K562 (cell line): ENCODE measurements around the gene CAPZA1. TPM values are rescaled to one million over a fixed set of nuclear protein-coding genes. Genes with fewer than 3 reads are reported as not detected.

ENCODE experiments used
- ATAC-seq: fragments of 200-7000 bp; cut with Tn5 transposase; 3 replicates; pipeline ENCODE4 v1.9.1; 2020; ENCODE audit warnings: moderate library complexity
- BruUV-seq: library from RNA; stranded (reverse); fragments of 400-500 nt; replicated peaks from 2 replicates; lab custom pipeline; 2021; lab: Mats Ljungman, UMichigan
- CTCF ChIA-PET: fragments of 300-600 bp; formaldehyde crosslinking; extraction: SDS; loops from one replicate; lab custom pipeline; 2021; ENCODE audit warnings: low intra/inter-chr PET ratio; lab: Yijun Ruan, JAX
- POLR2A ChIA-PET: fragments of 300-600, 350-650 bp; sonication (Branson Sonifier 250); formaldehyde crosslinking; extraction: SDS; loops from one replicate; lab custom pipeline; 2021; ENCODE audit warnings: antibody characterized with exemption, inconsistent platforms; lab: Yijun Ruan, JAX
- DNase-seq, 4 experiments: peaks; one replicate each; pipeline versions ENCODE4 v3.0.0 to v3.0.0-alpha.2; 2011 to 2018; ENCODE audit warnings: low spot score in 3 of 4, mixed read lengths in 3 of 4; ENCODE audit errors: extremely low read depth in 1 of 4
- FAIRE-seq: peaks from 2 replicates; lab custom pipeline; 2011; peaks lifted over from hg19 to GRCh38; lab: Jason Lieb, UNC
- H2AFZ ChIP-seq: 2 replicates; pipeline ENCODE4 v1.6.0; 2011; ENCODE audit warnings: low read depth, low read length, control low read depth, inconsistent platforms
- H3K27ac ChIP-seq: fragments of 200-600 bp; 3 replicates; pipeline ENCODE4 v1.8.0; 2011; ENCODE audit warnings: low read depth, mild to moderate bottlenecking, control low read depth, inconsistent platforms, low read length, moderate library complexity, mixed read lengths; ENCODE audit errors: extremely low read depth
- H3K27me3 ChIP-seq, 2 experiments: fragments of 300-600 bp in 1 of 2; 2 replicates in 1 of 2; 3 replicates in 1 of 2; pipeline versions ENCODE4 v1.6.0 to v1.8.0; 2011; ENCODE audit warnings: inconsistent platforms in 2 of 2, low read length in 2 of 2, mild to moderate bottlenecking in 1 of 2, mixed read lengths in 1 of 2, moderate library complexity in 1 of 2; ENCODE audit not compliant: control insufficient read depth in 2 of 2, insufficient read depth in 2 of 2
- H3K36me3 ChIP-seq: fragments of 300-600 bp; 3 replicates; pipeline ENCODE4 v1.8.0; 2011; ENCODE audit warnings: mild to moderate bottlenecking, low read length, inconsistent platforms; ENCODE audit not compliant: control insufficient read depth, insufficient read depth
- H3K4me1 ChIP-seq, 2 experiments: fragments of 200-600 bp in 1 of 2; replicated peaks in 1 of 2; 2 replicates in 1 of 2; 3 replicates in 1 of 2; pipeline versions ENCODE4 v1.5.1 to v1.8.0; 2011; ENCODE audit warnings: inconsistent platforms in 2 of 2, low read length in 2 of 2, mild to moderate bottlenecking in 1 of 2, mixed read lengths in 1 of 2, moderate library complexity in 1 of 2; ENCODE audit not compliant: control insufficient read depth in 2 of 2, insufficient read depth in 2 of 2
- H3K4me2 ChIP-seq: 2 replicates; pipeline ENCODE4 v1.6.1; 2011; ENCODE audit warnings: low read length, control low read depth, inconsistent platforms, mixed read lengths; ENCODE audit not compliant: insufficient read depth
- H3K4me3 ChIP-seq: fragments of 200-600 bp; sonication (generic), shearing (Covaris generic); 2 replicates; pipeline ENCODE4 v1.5.1; 2016; ENCODE audit warnings: control low read depth, inconsistent platforms
- H3K79me2 ChIP-seq: fragments of 200-600 bp; 3 replicates; pipeline ENCODE4 v1.8.0; 2011; ENCODE audit warnings: low read length, inconsistent platforms; ENCODE audit not compliant: control insufficient read depth, insufficient read depth
- H3K9ac ChIP-seq, 2 experiments: 2 replicates each; pipeline versions ENCODE4 v1.6.0 to v1.6.1; 2011; ENCODE audit warnings: low read depth in 2 of 2, low read length in 2 of 2, control low read depth in 1 of 2, inconsistent platforms in 1 of 2, mild to moderate bottlenecking in 1 of 2, mixed read lengths in 1 of 2; ENCODE audit not compliant: insufficient read depth in 1 of 2
- H3K9me1 ChIP-seq: one replicate; pipeline ENCODE4 v1.6.0; 2011; ENCODE audit warnings: inconsistent platforms, mild to moderate bottlenecking, low read length, moderate library complexity; ENCODE audit not compliant: control insufficient read depth, insufficient read depth
- H3K9me3 ChIP-seq: replicated peaks from 2 replicates; pipeline ENCODE4 v1.5.1; 2011; ENCODE audit warnings: low read depth, low read length, inconsistent platforms; ENCODE audit not compliant: control insufficient read depth, insufficient read depth
- H4K20me1 ChIP-seq: replicated peaks from 2 replicates; pipeline ENCODE4 v1.6.1; 2011; ENCODE audit warnings: low read length, inconsistent platforms, mixed read lengths; ENCODE audit not compliant: control insufficient read depth, insufficient read depth
- HDAC8 ChIP-seq: fragments of 450-650 bp; IDR thresholded peaks from 2 replicates; pipeline ENCODE4 v1.6.1; 2016; ENCODE audit warnings: mild to moderate bottlenecking, missing genetic modification characterization, moderate library complexity, missing compliant biosample characterization
- JUN ChIP-seq, 2 experiments: sonication (generic) in 1 of 2; formaldehyde crosslinking in 1 of 2; IDR thresholded peaks; 2 replicates each; pipeline versions ENCODE4 v1.6.1 to v1.8.0; 2012 to 2022; ENCODE audit warnings: borderline replicate concordance in 2 of 2, mild to moderate bottlenecking in 2 of 2, improper control_type of control experiment in 1 of 2, low read depth in 1 of 2, low read length in 1 of 2, missing genetic modification reagents in 1 of 2
- TAF1 ChIP-seq: IDR thresholded peaks from 2 replicates; pipeline ENCODE4 v1.6.1; 2011; ENCODE audit warnings: mild to moderate bottlenecking, low read length, moderate library complexity; ENCODE audit not compliant: insufficient read depth, control insufficient read depth, severe bottlenecking; ENCODE audit errors: extremely low read depth
- TRIM24 ChIP-seq, 2 experiments: fragments of 450-650 bp; IDR thresholded peaks; 2 replicates each; pipeline ENCODE4 v1.6.1; 2016
- ZHX1 ChIP-seq: fragments of 150-350 bp; conservative IDR thresholded peaks from 2 replicates; pipeline ENCODE4 v1.6.1; 2014; ENCODE audit warnings: low read length
- WGBS: fragments of 100-300 bp; shearing (Covaris generic); methylation state at CpG from one replicate; pipeline ENCODE4 v1.1.6; 2016; ENCODE audit warnings: low coverage, mixed read lengths; ENCODE audit not compliant: insufficient coverage; ENCODE audit errors: missing lambda C conversion rate; 5-methylcytosine and 5-hydroxymethylcytosine counted together
- in situ Hi-C: fragments of 300-500 bp; cut with MboI; formaldehyde crosslinking; loops from 4 replicates; pipeline ENCODE4 v1.15.0; 2018; ENCODE audit warnings: inconsistent platforms, mixed read lengths
- intact Hi-C: fragments of 100-400 bp; cut with micrococcal nuclease; formaldehyde crosslinking; loops from 2 replicates; pipeline ENCODE4 v1.14.2; 2022
- polyA plus RNA-seq, 8 experiments: library from polyadenylated mRNA; depleted of rRNA in 4 of 8; stranded (reverse) in 5 of 8; unstranded in 3 of 8; fragments of >200 nt; fragmentation: Nextera tagmentation in 2 of 8; fragmentation: Illumina TruSeq in 1 of 8; extraction: Ambion mirVana in 2 of 8; extraction: Trizol in 1 of 8; gene quantifications; 2 replicates each; pipeline versions ENCODE4 v1.2.1 to v1.2.3, GENCODE V29; 2011 to 2014; ENCODE audit warnings: inconsistent platforms in 1 of 8, missing spikeins in 1 of 8
- total RNA-seq, 7 experiments: library from RNA; depleted of rRNA in 6 of 7; stranded (reverse); fragments of >200 nt in 6 of 7; fragmentation: Illumina TruSeq in 2 of 7; extraction: Trizol in 2 of 7; gene quantifications; 2 replicates each; pipeline versions ENCODE4 v1.2.1 to v1.2.3, GENCODE V29; 2011 to 2021; ENCODE audit warnings: low replicate concordance in 1 of 7
- TF ChIP-seq, protein P1 (sequence below): sonication (generic); formaldehyde crosslinking; IDR thresholded peaks from 2 replicates; pipeline ENCODE4 v1.8.0; 2022; ENCODE audit warnings: mild to moderate bottlenecking, missing genetic modification reagents, borderline replicate concordance
- TF ChIP-seq, protein P2 (sequence below): fragments of 450-650 bp; formaldehyde crosslinking; IDR thresholded peaks from 2 replicates; pipeline ENCODE4 v1.4.0; 2020; ENCODE audit warnings: mild to moderate bottlenecking, moderate library complexity
- TF ChIP-seq, protein P3 (sequence below): IDR thresholded peaks from 2 replicates; pipeline ENCODE4 v1.6.1; 2014; ENCODE audit warnings: antibody characterized with exemption

CAPZA1 gene
- total and polyA plus RNA-seq, 9 of the 15 experiments (the other 6 are each of a cell fraction or from before 2014, with no cell fraction given) = 237 to 1,020 (median 306) TPM

DNA sequence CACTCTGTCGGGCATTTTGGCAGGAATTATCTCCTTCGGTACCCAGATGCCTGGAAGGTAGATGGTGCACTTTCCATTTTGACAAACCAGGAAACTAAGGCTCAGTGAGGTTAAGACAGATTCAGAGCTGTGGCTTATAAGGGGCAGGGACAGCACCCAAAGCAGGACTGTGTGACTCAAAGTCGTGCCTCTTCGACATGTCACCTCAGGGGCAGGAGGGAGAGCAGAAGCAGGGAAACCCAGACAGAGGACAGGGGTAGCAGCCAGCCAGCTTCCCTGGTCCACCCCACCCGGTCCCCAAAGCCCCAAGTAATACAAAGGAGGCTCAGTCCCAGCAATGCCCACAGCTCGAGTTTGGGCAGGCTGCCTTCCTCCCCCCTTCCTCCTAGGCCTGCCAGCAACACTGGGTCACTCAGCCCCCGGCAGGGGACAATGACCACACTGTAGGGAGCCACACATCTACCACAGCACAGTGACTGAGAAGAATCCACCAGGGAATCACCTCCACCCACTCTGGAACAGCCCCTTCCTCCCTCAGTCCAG is 84.8 kb downstream of the CAPZA1 start (continued):
- no peak for TF ChIP-seq JUN (IDR thresholded peaks at IDR 0.05; ENCODE audit: borderline replicate concordance, low read depth, low read length)
- TF ChIP-seq JUN (CRISPR knock-in tag; IDR thresholded peaks at IDR 0.05; ENCODE audit: borderline replicate concordance) = peak; percentile 29; the same call in 1 of the 2 replicates
- TF ChIP-seq, protein P1, sequence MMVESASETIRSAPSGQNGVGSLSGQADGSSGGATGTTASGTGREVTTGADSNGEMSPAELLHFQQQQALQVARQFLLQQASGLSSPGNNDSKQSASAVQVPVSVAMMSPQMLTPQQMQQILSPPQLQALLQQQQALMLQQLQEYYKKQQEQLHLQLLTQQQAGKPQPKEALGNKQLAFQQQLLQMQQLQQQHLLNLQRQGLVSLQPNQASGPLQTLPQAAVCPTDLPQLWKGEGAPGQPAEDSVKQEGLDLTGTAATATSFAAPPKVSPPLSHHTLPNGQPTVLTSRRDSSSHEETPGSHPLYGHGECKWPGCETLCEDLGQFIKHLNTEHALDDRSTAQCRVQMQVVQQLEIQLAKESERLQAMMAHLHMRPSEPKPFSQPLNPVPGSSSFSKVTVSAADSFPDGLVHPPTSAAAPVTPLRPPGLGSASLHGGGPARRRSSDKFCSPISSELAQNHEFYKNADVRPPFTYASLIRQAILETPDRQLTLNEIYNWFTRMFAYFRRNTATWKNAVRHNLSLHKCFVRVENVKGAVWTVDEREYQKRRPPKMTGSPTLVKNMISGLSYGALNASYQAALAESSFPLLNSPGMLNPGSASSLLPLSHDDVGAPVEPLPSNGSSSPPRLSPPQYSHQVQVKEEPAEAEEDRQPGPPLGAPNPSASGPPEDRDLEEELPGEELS (CRISPR knock-in tag) = 0 out of 2 replicates have a peak, but pooled peaks have one; percentile 29

- no peaks in the 10 kb centered on the region for H3K9me3 ChIP-seq
- H3K4me2 ChIP-seq = peak overlapping the region; percentile 98
- ChIA-PET CTCF (interaction anchor here (0.6 to 1.0 kb wide), 2 partner anchors 314 to 1517 kb away, joined by 3 read pairs; no protein-coding TSS in a partner anchor), POLR2A (interaction anchor here (0.6 to 4.6 kb wide), 10 partner anchors 10 to 368 kb away, joined by 3 to 42 read pairs (median 4); partner anchors contain the start of genes LRIG2, MOV10, PPM1J and ST7L)
- peak overlapping the region; percentile 83 to 91 for H3K9ac ChIP-seq
- no peaks in the 10 kb centered on the region for H3K9me1 ChIP-seq
- H3K27ac ChIP-seq = peak overlapping the region; percentile 97
- 1% methylated on average over 12 of the region's 13 CpGs for WGBS
- in situ Hi-C loops = loop anchor here (5.0 kb wide), 3 partner anchors 88 to 313 kb away; partner anchors contain the start of genes CAPZA1 and ST7L
- no TSS peak for BruUV-seq
- peak overlapping the region; percentile 81 for H2AFZ ChIP-seq
- intact Hi-C loops = loop anchor here (1.0 to 10.0 kb wide), 2 partner anchors 86 to 240 kb away; partner anchors contain the start of genes CAPZA1 and ST7L
- ATAC-seq (peak; percentile 75), FAIRE-seq (peak; percentile 99), DNase-seq (peak; percentile 82 to 99 (median 92))
- peak overlapping the region; percentile 94 for H3K4me3 ChIP-seq
- H3K36me3 ChIP-seq = peaks cover 41% of the 10 kb centered on the region
- no peaks in the 10 kb centered on the region for H3K27me3 ChIP-seq
- H4K20me1 ChIP-seq = no peaks in the 10 kb centered on the region
- peaks cover 58% of the 10 kb centered on the region for H3K79me2 ChIP-seq
- peaks cover 61 to 66% of the 10 kb centered on the region in 2 experiments for H3K4me1 ChIP-seq
- 0 out of 2 replicates have a peak, but pooled peaks have one; percentile 36 for TF ChIP-seq ZHX1
- no peak for TF ChIP-seq HDAC8
- TF ChIP-seq, protein P2, sequence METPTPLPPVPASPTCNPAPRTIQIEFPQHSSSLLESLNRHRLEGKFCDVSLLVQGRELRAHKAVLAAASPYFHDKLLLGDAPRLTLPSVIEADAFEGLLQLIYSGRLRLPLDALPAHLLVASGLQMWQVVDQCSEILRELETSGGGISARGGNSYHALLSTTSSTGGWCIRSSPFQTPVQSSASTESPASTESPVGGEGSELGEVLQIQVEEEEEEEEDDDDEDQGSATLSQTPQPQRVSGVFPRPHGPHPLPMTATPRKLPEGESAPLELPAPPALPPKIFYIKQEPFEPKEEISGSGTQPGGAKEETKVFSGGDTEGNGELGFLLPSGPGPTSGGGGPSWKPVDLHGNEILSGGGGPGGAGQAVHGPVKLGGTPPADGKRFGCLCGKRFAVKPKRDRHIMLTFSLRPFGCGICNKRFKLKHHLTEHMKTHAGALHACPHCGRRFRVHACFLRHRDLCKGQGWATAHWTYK = 0 out of 2 replicates have a peak, but pooled peaks have one; percentile 12
- TF ChIP-seq TRIM24 (IDR thresholded peaks at IDR 0.05) = 0 out of 4 replicates have a peak, but pooled peaks have one; percentile 30 to 36
- peak; percentile 98 for TF ChIP-seq TAF1
- TF ChIP-seq, protein P3, sequence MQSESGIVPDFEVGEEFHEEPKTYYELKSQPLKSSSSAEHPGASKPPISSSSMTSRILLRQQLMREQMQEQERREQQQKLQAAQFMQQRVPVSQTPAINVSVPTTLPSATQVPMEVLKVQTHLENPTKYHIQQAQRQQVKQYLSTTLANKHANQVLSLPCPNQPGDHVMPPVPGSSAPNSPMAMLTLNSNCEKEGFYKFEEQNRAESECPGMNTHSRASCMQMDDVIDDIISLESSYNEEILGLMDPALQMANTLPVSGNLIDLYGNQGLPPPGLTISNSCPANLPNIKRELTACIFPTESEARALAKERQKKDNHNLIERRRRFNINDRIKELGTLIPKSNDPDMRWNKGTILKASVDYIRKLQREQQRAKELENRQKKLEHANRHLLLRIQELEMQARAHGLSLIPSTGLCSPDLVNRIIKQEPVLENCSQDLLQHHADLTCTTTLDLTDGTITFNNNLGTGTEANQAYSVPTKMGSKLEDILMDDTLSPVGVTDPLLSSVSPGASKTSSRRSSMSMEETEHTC = 0 out of 2 replicates have a peak, but pooled peaks have one; percentile 7
Measured at GRCh38 chr1:112704934-112705627, 85.4 kb downstream of the CAPZA1 start.
